ENCODE results near the gene IGLL5.

IGLL5 gene

GRCh38 chr22:22866381-22867111, 21.1 kb upstream of the IGLL5 start:
- TF ChIP-seq EZH2phosphoT487 (IDR thresholded peaks at IDR 0.05; ENCODE audit: borderline replicate concordance) (no peak), CTCF (conservative IDR thresholded peaks at IDR 0.05; ENCODE audit: low read length) (no peak)
- no peaks in the 10 kb centered on the region for H4K20me1 ChIP-seq (ENCODE audit: insufficient read depth, low read length, poor library complexity, severe bottlenecking)
- no peaks in the 10 kb centered on the region for H3K36me3 ChIP-seq (ENCODE audit: insufficient read depth, low read length)
- no peak overlapping the region for H3K9ac ChIP-seq (ENCODE audit: low read depth, low read length, poor library complexity, severe bottlenecking)
- peak overlapping the region; percentile 44 for H3K4me2 ChIP-seq (ENCODE audit: low read depth, low read length, poor library complexity, severe bottlenecking)
- H3K9me3 ChIP-seq (ENCODE audit: insufficient read depth, low read depth, low read length) = no peaks in the 10 kb centered on the region
- H3K27me3 ChIP-seq (ENCODE audit: insufficient read depth, low read length, poor library complexity, severe bottlenecking) = no peaks in the 10 kb centered on the region
- H2AFZ ChIP-seq (ENCODE audit: low read length) = no peak overlapping the region
- no peaks in the 10 kb centered on the region for H3F3A ChIP-seq (ENCODE audit: low read depth)
- H3K9me2 ChIP-seq (replicated peaks; ENCODE audit: low read depth, low read length) = no peaks in the 10 kb centered on the region
- peaks cover 29% of the 10 kb centered on the region for H3K4me1 ChIP-seq (ENCODE audit: insufficient read depth, low read length, poor library complexity, severe bottlenecking)
- no peak overlapping the region for H3K4me3 ChIP-seq (ENCODE audit: low read length, poor library complexity, severe bottlenecking)
- no peaks in the 10 kb centered on the region for H3K79me2 ChIP-seq (ENCODE audit: insufficient read depth, low read length)

- Histone ChIP-seq H3K4me1 (ENCODE audit: insufficient read depth, low read length, poor library complexity, severe bottlenecking) (peaks cover 29% of the 10 kb centered on the region), H3K9me2 (replicated peaks; ENCODE audit: low read depth, low read length) (no peaks in the 10 kb centered on the region), H3K4me3 (ENCODE audit: low read length, poor library complexity, severe bottlenecking) (no peak overlapping the region), H3K79me2 (ENCODE audit: insufficient read depth, low read length) (no peaks in the 10 kb centered on the region), H3K36me3 (ENCODE audit: insufficient read depth, low read length) (no peaks in the 10 kb centered on the region), H3F3A (ENCODE audit: low read depth) (no peaks in the 10 kb centered on the region), H4K20me1 (ENCODE audit: insufficient read depth, low read length, poor library complexity, severe bottlenecking) (no peaks in the 10 kb centered on the region), H3K27me3 (ENCODE audit: insufficient read depth, low read length, poor library complexity, severe bottlenecking) (no peaks in the 10 kb centered on the region), H2AFZ (ENCODE audit: low read length) (no peak overlapping the region), H3K9me3 (ENCODE audit: insufficient read depth, low read depth, low read length) (no peaks in the 10 kb centered on the region), H3K4me2 (ENCODE audit: low read depth, low read length, poor library complexity, severe bottlenecking) (no peak overlapping the region), H3K9ac (ENCODE audit: low read depth, low read length, poor library complexity, severe bottlenecking) (no peak overlapping the region)
- TF ChIP-seq CTCF (conservative IDR thresholded peaks at IDR 0.05; ENCODE audit: low read length) (no peak), EZH2phosphoT487 (IDR thresholded peaks at IDR 0.05; ENCODE audit: borderline replicate concordance) (no peak)
Observed at GRCh38 chr22:22867996-22868715, 19.5 kb upstream of the IGLL5 start.

- Histone ChIP-seq H4K20me1 (ENCODE audit: insufficient read depth, low read length, poor library complexity, severe bottlenecking) (no peaks in the 10 kb centered on the region), H3K4me2 (ENCODE audit: low read depth, low read length, poor library complexity, severe bottlenecking) (no peak overlapping the region), H2AFZ (ENCODE audit: low read length) (no peak overlapping the region), H3K4me1 (ENCODE audit: insufficient read depth, low read length, poor library complexity, severe bottlenecking) (peaks cover 16% of the 10 kb centered on the region), H3K9ac (ENCODE audit: low read depth, low read length, poor library complexity, severe bottlenecking) (no peak overlapping the region), H3K27me3 (ENCODE audit: insufficient read depth, low read length, poor library complexity, severe bottlenecking) (no peaks in the 10 kb centered on the region), H3F3A (ENCODE audit: low read depth) (no peaks in the 10 kb centered on the region), H3K9me2 (replicated peaks; ENCODE audit: low read depth, low read length) (no peaks in the 10 kb centered on the region), H3K79me2 (ENCODE audit: insufficient read depth, low read length) (no peaks in the 10 kb centered on the region), H3K4me3 (ENCODE audit: low read length, poor library complexity, severe bottlenecking) (no peak overlapping the region), H3K9me3 (ENCODE audit: insufficient read depth, low read depth, low read length) (no peaks in the 10 kb centered on the region), H3K36me3 (ENCODE audit: insufficient read depth, low read length) (no peaks in the 10 kb centered on the region)
- TF ChIP-seq EZH2phosphoT487 (IDR thresholded peaks at IDR 0.05; ENCODE audit: borderline replicate concordance) = no peak
- peak; percentile 67 for TF ChIP-seq CTCF (conservative IDR thresholded peaks at IDR 0.05; ENCODE audit: low read length)
Observed at GRCh38 chr22:22870577-22871404, 16.8 kb upstream of the IGLL5 start.
